ENCODE measurements around the gene MICALL2.

MICALL2 gene

GRCh38 chr7:1458683-1459511 lies at the start of gene MICALL2:
Gene MICALL2, minus strand, starts transcription at chr7:1459470. Its CDS starts 144 bp downstream, at chr7:1459326.
- peak; percentile 89 for DNase-seq

- no peak for DNase-seq
Measured at GRCh38 chr7:1508277-1508758, 49.0 kb upstream of the MICALL2 start.

GRCh38 chr7:1505731-1506550 lies 46.7 kb upstream of the MICALL2 start:
- DNase-seq: no peak

DNA sequence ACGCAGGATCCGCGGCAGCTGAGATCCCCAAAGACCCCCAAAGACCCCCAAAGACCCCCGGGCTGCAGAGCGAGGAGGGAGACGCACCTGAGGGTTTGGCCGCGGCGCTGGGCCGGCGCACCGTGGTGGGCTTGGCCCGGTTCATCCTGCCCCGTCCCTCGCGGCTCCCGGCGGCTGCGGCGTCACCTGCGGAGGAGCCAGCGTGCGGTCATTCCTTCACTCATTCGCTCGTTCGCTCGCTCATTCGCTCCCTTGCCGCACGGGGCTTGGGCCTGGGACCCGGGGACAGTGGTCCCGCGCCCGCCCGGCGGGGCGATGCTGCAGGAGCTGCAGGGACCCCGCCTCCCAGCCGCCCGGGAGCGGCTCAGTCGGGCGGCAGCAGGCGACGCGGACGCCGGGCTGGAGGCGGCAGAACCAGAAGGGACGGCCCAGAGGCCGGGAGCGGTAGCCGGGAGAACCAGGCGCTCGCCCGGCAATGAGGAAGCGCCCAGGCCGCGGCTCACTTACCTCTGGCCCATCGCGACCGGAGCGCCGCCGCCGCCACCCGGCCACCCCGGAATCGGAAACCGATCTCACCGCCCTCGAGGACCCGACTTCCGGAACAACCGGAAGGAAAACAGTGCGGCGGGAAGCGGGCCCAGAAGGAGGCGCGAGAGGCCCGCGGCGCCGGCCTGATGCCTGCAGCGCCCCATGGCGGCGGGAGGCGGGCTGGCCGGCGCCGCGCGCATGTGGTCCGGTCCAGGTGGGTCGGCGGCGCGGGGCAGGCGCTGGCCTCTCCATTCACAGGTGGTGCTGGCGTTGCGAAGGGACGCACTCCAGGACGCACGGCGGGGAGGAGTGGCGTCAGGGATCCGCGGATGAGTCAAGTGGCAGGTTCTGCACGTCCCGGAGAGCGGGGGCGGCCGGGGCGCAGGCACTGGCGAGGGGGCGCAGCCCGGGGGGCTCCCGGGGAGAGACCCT lies 44.8 kb upstream of the MICALL2 start, which contains the start of gene INTS1:
Gene INTS1 (minus strand): TSS at position 574 of the 960 bp plus-strand sequence. CDS start 429 bp downstream, at position 145.
- DNase-seq: peak; percentile 95

DNA sequence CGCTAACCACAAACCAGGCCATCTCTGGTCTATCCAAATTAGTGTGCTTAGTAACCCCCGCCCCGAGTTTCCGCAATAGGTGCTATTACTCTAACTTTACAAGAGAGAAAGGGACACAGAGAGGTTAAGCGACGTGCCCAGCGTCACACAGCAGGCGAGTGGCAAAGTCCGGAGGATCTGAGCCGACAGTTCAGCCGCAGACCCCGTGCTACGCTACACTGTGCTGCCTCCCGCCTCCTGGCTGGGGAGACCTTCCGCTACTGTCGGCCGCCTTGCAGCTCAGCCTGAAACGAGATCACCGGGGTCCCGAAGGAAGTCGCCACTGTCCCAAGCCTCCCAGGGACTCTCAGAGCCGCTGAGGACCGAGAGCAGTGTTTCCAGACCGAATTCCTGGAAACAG lies 44.1 kb upstream of the MICALL2 start:
- no peak for DNase-seq

DNA sequence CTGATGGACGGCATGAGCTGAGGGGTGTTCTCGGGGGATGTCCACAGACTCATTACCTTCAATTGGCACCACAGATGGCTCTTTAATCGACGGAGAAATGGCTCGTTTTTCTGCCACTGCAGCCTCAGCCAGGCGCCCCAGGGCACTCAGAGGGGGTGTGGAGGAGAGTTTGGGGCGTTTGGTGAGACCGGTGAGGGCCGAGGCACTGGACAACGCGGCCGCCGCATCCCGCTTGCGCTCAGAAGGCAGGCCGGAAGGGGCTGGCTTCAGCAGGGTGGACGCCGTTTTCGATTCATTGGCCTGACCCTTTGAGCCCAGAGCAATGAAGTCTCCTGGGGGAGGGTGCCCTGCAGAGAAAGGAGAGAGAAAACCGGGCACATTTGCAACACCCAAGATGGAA lies 43.6 kb upstream of the MICALL2 start:
- no peak for DNase-seq

- DNase-seq: no peak
Measured at GRCh38 chr7:1501487-1502270, 42.4 kb upstream of the MICALL2 start.

DNA sequence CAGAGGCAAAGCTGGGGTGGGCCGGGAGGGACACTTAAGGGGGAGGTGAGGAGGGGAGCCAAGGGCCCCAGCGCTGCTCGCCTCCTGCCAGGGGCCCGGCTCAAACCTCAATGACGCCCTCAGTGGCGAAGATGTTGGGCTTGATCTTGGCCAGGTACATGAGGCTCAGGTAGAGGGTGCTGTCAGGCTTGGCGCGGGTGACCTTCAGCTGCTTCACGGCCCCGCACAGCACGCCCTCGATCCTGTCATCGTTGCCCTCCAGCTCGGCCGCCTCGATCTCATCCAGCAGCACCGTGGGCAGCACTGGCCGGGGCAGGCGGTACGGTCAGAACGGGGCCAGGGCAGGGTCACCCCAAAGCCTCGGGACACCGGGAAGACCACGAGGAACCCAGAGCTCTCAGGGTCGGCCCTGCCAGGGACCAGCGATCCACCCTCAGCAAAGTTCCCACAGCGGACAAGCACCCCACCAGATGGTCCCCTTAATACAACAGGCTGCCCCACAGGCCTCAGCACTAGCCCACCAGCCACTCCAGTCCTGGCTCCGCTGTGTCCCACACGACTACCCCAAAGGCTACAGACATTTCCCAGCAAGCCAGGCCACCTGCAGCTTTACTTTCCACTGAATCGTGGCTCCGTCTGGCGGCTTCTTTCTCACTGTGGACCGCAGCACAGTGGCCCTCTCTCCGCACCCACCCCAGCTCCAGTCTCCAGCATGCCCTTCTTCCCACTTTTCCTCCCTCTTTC lies 41.0 kb upstream of the MICALL2 start:
- no peak for DNase-seq

- no peak for DNase-seq
Measured at GRCh38 chr7:1499367-1500029, 40.2 kb upstream of the MICALL2 start.

- no peak for DNase-seq
Measured at GRCh38 chr7:1498370-1499305, 39.4 kb upstream of the MICALL2 start.

DNA sequence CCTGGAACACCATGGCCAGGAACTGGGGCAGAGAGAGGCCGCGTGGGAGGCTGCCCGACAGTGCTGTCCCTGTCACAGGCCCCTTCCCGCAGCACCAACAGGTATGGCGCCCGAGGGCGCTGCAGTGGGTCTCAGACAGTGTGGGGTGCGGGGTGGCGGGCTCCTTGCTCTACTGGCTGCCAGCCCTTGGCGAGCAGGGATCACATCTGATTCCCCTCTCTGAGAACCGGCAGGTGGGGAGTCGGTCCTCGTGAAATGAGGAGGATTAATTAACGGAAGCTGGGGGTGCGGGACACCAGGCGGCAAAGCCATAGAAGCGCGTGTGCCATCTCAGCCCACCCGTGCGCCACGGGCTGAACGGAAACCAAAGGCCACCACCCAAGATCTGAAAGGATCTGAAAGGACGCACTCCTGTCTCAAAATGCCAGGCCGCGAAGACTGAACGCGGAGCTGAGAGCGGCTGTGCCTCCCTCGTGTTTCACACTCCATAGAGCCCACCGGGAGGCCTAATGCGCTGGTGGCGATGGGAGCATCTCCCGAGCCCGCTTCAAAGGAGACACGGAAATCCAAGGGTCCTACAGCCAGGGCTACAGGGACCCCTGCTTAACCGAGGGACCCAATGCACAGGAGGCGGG lies 38.1 kb upstream of the MICALL2 start:
- no peak for DNase-seq

- DNase-seq: no peak
Measured at GRCh38 chr7:1496531-1497292, 37.4 kb upstream of the MICALL2 start.

DNA sequence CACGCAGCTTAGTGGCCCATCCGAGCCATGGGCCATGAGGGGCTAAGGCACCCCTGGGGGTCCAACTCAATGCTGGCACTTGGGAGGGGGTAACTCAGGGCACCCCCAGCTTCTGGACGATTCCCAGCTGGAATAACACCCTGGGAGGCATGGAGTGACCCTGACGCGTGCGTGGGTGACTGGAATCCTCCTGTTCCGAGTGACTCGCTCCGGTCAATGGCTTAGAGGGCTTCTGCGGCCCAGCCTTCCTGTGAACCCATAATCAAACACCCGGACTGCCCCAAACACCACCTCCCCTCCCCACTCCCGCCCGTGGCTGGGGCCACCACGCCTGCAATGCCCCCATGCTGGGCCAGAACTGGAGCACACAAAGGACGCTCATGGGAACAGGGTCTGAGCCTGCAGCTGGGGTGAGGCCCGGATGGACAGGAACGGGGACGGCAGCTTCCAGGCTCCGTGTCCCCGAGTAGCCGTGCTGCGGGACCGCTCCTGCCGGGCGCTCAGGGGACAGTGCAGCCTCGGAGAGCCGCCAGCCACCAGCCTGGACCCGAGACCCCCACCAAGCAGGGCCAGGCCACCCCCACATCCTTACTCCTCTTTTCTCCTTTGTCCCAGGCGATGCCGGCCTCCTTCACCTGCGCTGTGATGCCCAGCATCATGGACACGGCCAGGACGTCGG lies 36.4 kb upstream of the MICALL2 start:
- no peak for DNase-seq

- no peak for DNase-seq
Measured at GRCh38 chr7:1494866-1495563, 35.7 kb upstream of the MICALL2 start.

DNA sequence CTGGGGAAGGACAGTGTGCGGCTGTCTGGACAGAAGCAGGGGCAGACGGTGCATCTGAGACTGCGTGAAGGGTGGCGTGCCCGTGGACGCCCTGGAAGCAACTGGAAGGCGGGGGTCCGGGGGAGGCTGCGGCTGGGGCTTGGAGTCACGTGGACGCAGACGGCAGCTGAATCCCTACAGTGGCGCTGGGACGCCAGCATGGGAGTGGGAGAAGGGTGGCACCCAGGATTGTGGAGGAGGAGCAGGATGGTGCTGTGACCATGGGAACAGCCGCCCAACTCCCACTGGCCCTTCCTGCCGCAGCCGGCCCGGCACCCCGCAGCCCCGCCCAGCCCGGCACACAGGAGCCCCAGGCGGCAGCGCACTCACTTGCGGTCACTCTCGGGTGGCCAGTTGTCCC lies 35.2 kb upstream of the MICALL2 start:
- no peak for DNase-seq

GRCh38 chr7:1493571-1493970 lies 34.3 kb upstream of the MICALL2 start:
- no peak for DNase-seq

DNA sequence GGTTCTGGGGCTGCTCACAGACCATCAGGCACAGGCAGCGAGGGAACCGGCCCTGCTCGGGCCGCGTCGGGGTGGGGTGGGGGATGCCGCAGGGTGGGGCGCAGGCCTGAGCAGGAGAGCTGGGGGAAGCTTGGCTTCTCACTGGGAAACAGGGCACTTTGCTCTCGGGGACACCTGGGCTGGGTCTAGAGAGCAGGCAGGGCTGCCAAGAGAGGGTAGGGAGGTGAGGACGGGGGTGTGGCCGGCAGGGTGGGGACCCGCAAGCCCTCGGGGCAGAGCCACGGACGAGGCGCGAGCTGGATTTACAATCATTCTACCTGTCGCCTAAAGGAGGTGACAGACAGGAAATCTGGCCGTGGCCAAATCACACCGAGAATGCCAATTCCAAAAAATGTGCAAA lies 33.9 kb upstream of the MICALL2 start:
- no peak for DNase-seq
